ENCODE measurements around the gene UBA6.

The UBA6 gene

GRCh38 chr4:67632492-67632891 is 68.5 kb downstream of the UBA6 start:
- Histone ChIP-seq H3K4me1 (ENCODE audit: control insufficient read depth, insufficient read depth, low read length) (no peaks in the 10 kb centered on the region), H3K27me3 (ENCODE audit: control insufficient read depth, insufficient read depth, low read length, poor library complexity, severe bottlenecking) (no peaks in the 10 kb centered on the region), H3K36me3 (ENCODE audit: control insufficient read depth, insufficient read depth, low read length) (peaks cover 10% of the 10 kb centered on the region), H3K4me3 (ENCODE audit: insufficient read depth, low read depth, low read length) (no peak overlapping the region), H3K9me3 (ENCODE audit: control insufficient read depth, low read length) (no peaks in the 10 kb centered on the region), H3K27ac (ENCODE audit: insufficient read depth, low read depth, low read length, poor library complexity, severe bottlenecking) (peak overlapping the region; percentile 21)
- WGBS, 2 experiments, result 90 to 96% methylated on average over 3 of the region's 3 CpGs

- H3K27ac ChIP-seq (ENCODE audit: insufficient read depth, low read depth, low read length, poor library complexity, severe bottlenecking), result no peak overlapping the region
- peaks cover 3% of the 10 kb centered on the region for H3K36me3 ChIP-seq (ENCODE audit: control insufficient read depth, insufficient read depth, low read length)
- H3K4me1 ChIP-seq (ENCODE audit: control insufficient read depth, insufficient read depth, low read length), result no peaks in the 10 kb centered on the region
- H3K27me3 ChIP-seq (ENCODE audit: control insufficient read depth, insufficient read depth, low read length, poor library complexity, severe bottlenecking), result no peaks in the 10 kb centered on the region
- no peak overlapping the region for H3K4me3 ChIP-seq (ENCODE audit: insufficient read depth, low read depth, low read length)
- no peaks in the 10 kb centered on the region for H3K9me3 ChIP-seq (ENCODE audit: control insufficient read depth, low read length)
- WGBS, 2 experiments, result 93 to 94% methylated on average over 3 of the region's 3 CpGs
Observed at GRCh38 chr4:67624939-67625338, 76.0 kb downstream of the UBA6 start.

GRCh38 chr4:67616478-67616877 is 84.5 kb downstream of the UBA6 start:
- Histone ChIP-seq H3K9me3 (ENCODE audit: control insufficient read depth, low read length) (no peaks in the 10 kb centered on the region), H3K27me3 (ENCODE audit: control insufficient read depth, insufficient read depth, low read length, poor library complexity, severe bottlenecking) (no peaks in the 10 kb centered on the region), H3K4me1 (ENCODE audit: control insufficient read depth, insufficient read depth, low read length) (no peaks in the 10 kb centered on the region), H3K27ac (ENCODE audit: insufficient read depth, low read depth, low read length, poor library complexity, severe bottlenecking) (no peak overlapping the region), H3K4me3 (ENCODE audit: insufficient read depth, low read depth, low read length) (no peak overlapping the region), H3K36me3 (ENCODE audit: control insufficient read depth, insufficient read depth, low read length) (no peaks in the 10 kb centered on the region)
- 94 to 100% methylated on average over 1 of the region's 1 CpG for WGBS, 2 experiments

- Histone ChIP-seq H3K9me3 (ENCODE audit: control insufficient read depth, low read length) (no peaks in the 10 kb centered on the region), H3K27me3 (ENCODE audit: control insufficient read depth, insufficient read depth, low read length, poor library complexity, severe bottlenecking) (no peaks in the 10 kb centered on the region), H3K4me3 (ENCODE audit: insufficient read depth, low read depth, low read length) (no peak overlapping the region), H3K36me3 (ENCODE audit: control insufficient read depth, insufficient read depth, low read length) (no peaks in the 10 kb centered on the region), H3K4me1 (ENCODE audit: control insufficient read depth, insufficient read depth, low read length) (no peaks in the 10 kb centered on the region), H3K27ac (ENCODE audit: insufficient read depth, low read depth, low read length, poor library complexity, severe bottlenecking) (no peak overlapping the region)
- 96 to 97% methylated on average over 5 of the region's 5 CpGs for WGBS, 2 experiments
Observed at GRCh38 chr4:67615119-67615518, 85.8 kb downstream of the UBA6 start.

- no peaks in the 10 kb centered on the region for H3K27me3 ChIP-seq (ENCODE audit: control insufficient read depth, insufficient read depth, low read length, poor library complexity, severe bottlenecking)
- no peaks in the 10 kb centered on the region for H3K4me1 ChIP-seq (ENCODE audit: control insufficient read depth, insufficient read depth, low read length)
- 92 to 95% methylated on average over 3 of the region's 4 CpGs for WGBS, 2 experiments
- H3K4me3 ChIP-seq (ENCODE audit: insufficient read depth, low read depth, low read length), result no peak overlapping the region
- H3K9me3 ChIP-seq (ENCODE audit: control insufficient read depth, low read length), result no peaks in the 10 kb centered on the region
- H3K36me3 ChIP-seq (ENCODE audit: control insufficient read depth, insufficient read depth, low read length), result no peaks in the 10 kb centered on the region
- H3K27ac ChIP-seq (ENCODE audit: insufficient read depth, low read depth, low read length, poor library complexity, severe bottlenecking), result no peak overlapping the region
Observed at GRCh38 chr4:67614186-67614585, 86.8 kb downstream of the UBA6 start.

- H3K4me1 ChIP-seq (ENCODE audit: control insufficient read depth, insufficient read depth, low read length), result no peaks in the 10 kb centered on the region
Observed at GRCh38 chr4:67608027-67608426, 92.9 kb downstream of the UBA6 start.

GRCh38 chr4:67604749-67605148 is 96.2 kb downstream of the UBA6 start:
- no peak overlapping the region for H3K27ac ChIP-seq (ENCODE audit: insufficient read depth, low read depth, low read length, poor library complexity, severe bottlenecking)
- 99 to 100% methylated on average over 3 of the region's 3 CpGs for WGBS, 2 experiments
- H3K27me3 ChIP-seq (ENCODE audit: control insufficient read depth, insufficient read depth, low read length, poor library complexity, severe bottlenecking), result no peaks in the 10 kb centered on the region
- no peak overlapping the region for H3K4me3 ChIP-seq (ENCODE audit: insufficient read depth, low read depth, low read length)
- H3K4me1 ChIP-seq (ENCODE audit: control insufficient read depth, insufficient read depth, low read length), result no peaks in the 10 kb centered on the region
- no peaks in the 10 kb centered on the region for H3K9me3 ChIP-seq (ENCODE audit: control insufficient read depth, low read length)
- H3K36me3 ChIP-seq (ENCODE audit: control insufficient read depth, insufficient read depth, low read length), result no peaks in the 10 kb centered on the region

More at GRCh38 chr4:67608027-67608426, 92.9 kb downstream of the UBA6 start:
- Histone ChIP-seq H3K4me3 (ENCODE audit: insufficient read depth, low read depth, low read length) (no peak overlapping the region), H3K36me3 (ENCODE audit: control insufficient read depth, insufficient read depth, low read length) (no peaks in the 10 kb centered on the region), H3K9me3 (ENCODE audit: control insufficient read depth, low read length) (no peaks in the 10 kb centered on the region), H3K27me3 (ENCODE audit: control insufficient read depth, insufficient read depth, low read length, poor library complexity, severe bottlenecking) (no peaks in the 10 kb centered on the region), H3K27ac (ENCODE audit: insufficient read depth, low read depth, low read length, poor library complexity, severe bottlenecking) (no peak overlapping the region)
- 87 to 91% methylated on average over 3 of the region's 4 CpGs for WGBS, 2 experiments

GRCh38 chr4:67604029-67604381 is 97.0 kb downstream of the UBA6 start:
- H3K9me3 ChIP-seq (ENCODE audit: control insufficient read depth, low read length), result no peaks in the 10 kb centered on the region
- no peak overlapping the region for H3K4me3 ChIP-seq (ENCODE audit: insufficient read depth, low read depth, low read length)
- H3K27me3 ChIP-seq (ENCODE audit: control insufficient read depth, insufficient read depth, low read length, poor library complexity, severe bottlenecking), result no peaks in the 10 kb centered on the region
- 88 to 93% methylated on average over 1 to 2 of the region's 2 CpGs for WGBS, 2 experiments
- no peak overlapping the region for H3K27ac ChIP-seq (ENCODE audit: insufficient read depth, low read depth, low read length, poor library complexity, severe bottlenecking)
- no peaks in the 10 kb centered on the region for H3K4me1 ChIP-seq (ENCODE audit: control insufficient read depth, insufficient read depth, low read length)
- no peaks in the 10 kb centered on the region for H3K36me3 ChIP-seq (ENCODE audit: control insufficient read depth, insufficient read depth, low read length)

- H3K36me3 ChIP-seq (ENCODE audit: control insufficient read depth, insufficient read depth, low read length), result no peaks in the 10 kb centered on the region
- H3K27ac ChIP-seq (ENCODE audit: insufficient read depth, low read depth, low read length, poor library complexity, severe bottlenecking), result no peak overlapping the region
- H3K27me3 ChIP-seq (ENCODE audit: control insufficient read depth, insufficient read depth, low read length, poor library complexity, severe bottlenecking), result no peaks in the 10 kb centered on the region
- no peaks in the 10 kb centered on the region for H3K4me1 ChIP-seq (ENCODE audit: control insufficient read depth, insufficient read depth, low read length)
- 96 to 97% methylated on average over 2 of the region's 2 CpGs for WGBS, 2 experiments
- no peaks in the 10 kb centered on the region for H3K9me3 ChIP-seq (ENCODE audit: control insufficient read depth, low read length)
- no peak overlapping the region for H3K4me3 ChIP-seq (ENCODE audit: insufficient read depth, low read depth, low read length)
Observed at GRCh38 chr4:67603310-67604028, 97.5 kb downstream of the UBA6 start.

GRCh38 chr4:67593741-67594175 is 107.2 kb downstream of the UBA6 start:
- H3K36me3 ChIP-seq (ENCODE audit: control insufficient read depth, insufficient read depth, low read length), result no peaks in the 10 kb centered on the region
- H3K9me3 ChIP-seq (ENCODE audit: control insufficient read depth, low read length), result no peaks in the 10 kb centered on the region
- no peak overlapping the region for H3K27ac ChIP-seq (ENCODE audit: insufficient read depth, low read depth, low read length, poor library complexity, severe bottlenecking)
- H3K4me1 ChIP-seq (ENCODE audit: control insufficient read depth, insufficient read depth, low read length), result no peaks in the 10 kb centered on the region
- H3K4me3 ChIP-seq (ENCODE audit: insufficient read depth, low read depth, low read length), result no peak overlapping the region
- WGBS, 2 experiments, result 91 to 94% methylated on average over 2 of the region's 2 CpGs
- no peaks in the 10 kb centered on the region for H3K27me3 ChIP-seq (ENCODE audit: control insufficient read depth, insufficient read depth, low read length, poor library complexity, severe bottlenecking)
